ENCODE data around the gene ANO3. TPM values are rescaled to one million over a fixed set of nuclear protein-coding genes. Genes with fewer than 3 reads are reported as not detected.

The ANO3 gene
- total RNA-seq, 4 donors from 2014 or later, result 0.12 to 0.32 (median 0.19) TPM; not detected in 1

DNA sequence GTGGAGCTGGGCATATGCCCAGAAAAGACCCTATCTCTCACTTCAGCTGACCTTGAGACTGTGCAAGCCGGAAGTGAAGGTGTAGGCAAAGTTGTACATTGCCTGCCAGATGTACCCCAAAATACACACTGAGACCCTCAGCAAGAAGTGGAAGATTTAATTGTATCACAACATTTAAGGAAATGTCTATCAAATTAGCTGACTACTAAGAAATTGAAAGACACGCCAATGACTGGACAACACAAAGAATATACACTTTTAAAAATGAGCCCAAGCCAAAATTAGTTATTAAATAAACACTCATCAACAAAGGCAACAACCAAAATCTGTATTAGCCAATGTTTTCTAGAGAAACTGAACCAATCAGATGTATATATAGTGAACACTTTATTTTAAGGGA, 7.7 kb upstream of the ANO3 start:
- WGBS, 2 donors, result 79 to 88% methylated on average over 2 of the region's 2 CpGs
- H3K4me3 ChIP-seq (ENCODE audit: low read depth, poor library complexity, severe bottlenecking), result no peak overlapping the region
- DNase-seq (ENCODE audit: low spot score in 2 of 2), result no peak
- TF ChIP-seq, protein P1, sequence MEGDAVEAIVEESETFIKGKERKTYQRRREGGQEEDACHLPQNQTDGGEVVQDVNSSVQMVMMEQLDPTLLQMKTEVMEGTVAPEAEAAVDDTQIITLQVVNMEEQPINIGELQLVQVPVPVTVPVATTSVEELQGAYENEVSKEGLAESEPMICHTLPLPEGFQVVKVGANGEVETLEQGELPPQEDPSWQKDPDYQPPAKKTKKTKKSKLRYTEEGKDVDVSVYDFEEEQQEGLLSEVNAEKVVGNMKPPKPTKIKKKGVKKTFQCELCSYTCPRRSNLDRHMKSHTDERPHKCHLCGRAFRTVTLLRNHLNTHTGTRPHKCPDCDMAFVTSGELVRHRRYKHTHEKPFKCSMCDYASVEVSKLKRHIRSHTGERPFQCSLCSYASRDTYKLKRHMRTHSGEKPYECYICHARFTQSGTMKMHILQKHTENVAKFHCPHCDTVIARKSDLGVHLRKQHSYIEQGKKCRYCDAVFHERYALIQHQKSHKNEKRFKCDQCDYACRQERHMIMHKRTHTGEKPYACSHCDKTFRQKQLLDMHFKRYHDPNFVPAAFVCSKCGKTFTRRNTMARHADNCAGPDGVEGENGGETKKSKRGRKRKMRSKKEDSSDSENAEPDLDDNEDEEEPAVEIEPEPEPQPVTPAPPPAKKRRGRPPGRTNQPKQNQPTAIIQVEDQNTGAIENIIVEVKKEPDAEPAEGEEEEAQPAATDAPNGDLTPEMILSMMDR (IDR thresholded peaks at IDR 0.05), result no peak
- TF ChIP-seq POLR2A (IDR thresholded peaks at IDR 0.05), result no peak
- intact Hi-C loops (cut with DNase I; ENCODE audit: low total_unique reads), result no loop called here

DNA sequence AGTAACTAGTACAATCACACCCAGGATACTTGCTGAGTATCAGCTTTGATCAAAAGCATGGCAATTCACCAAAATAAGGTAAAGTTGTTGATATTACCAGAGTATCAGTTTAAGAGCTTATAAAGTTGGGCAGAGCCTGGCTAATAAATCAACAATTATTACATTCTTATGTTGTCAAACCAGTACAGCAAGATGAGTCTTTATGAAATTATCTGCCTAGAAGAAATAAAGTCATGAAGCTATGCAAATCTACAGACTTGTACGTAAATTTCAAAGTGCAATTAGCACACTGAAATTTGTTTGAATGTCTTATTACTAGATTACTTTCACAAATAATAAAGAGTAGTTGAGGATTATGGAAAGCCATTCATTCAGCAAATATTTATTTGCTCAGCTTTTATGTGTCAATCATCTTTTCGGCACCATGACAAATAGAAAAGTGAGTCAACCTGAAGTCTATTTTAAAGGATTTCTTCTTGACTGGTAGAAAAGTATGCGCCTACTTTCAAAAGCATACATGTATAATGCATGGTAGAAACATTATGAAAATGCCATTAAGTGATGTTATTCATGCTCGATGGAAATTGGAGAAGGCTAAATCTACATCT, 5.0 kb upstream of the ANO3 start:
- H3K4me3 ChIP-seq (ENCODE audit: low read depth, poor library complexity, severe bottlenecking), result no peak overlapping the region
- TF ChIP-seq, protein P1 (IDR thresholded peaks at IDR 0.05), result no peak
- TF ChIP-seq POLR2A (IDR thresholded peaks at IDR 0.05), result no peak
- 50 to 52% methylated on average over 4 of the region's 4 CpGs for WGBS, 2 donors
- intact Hi-C loops (cut with DNase I; ENCODE audit: low total_unique reads), result no loop called here
- DNase-seq (ENCODE audit: low spot score in 2 of 2), result no peak

DNA sequence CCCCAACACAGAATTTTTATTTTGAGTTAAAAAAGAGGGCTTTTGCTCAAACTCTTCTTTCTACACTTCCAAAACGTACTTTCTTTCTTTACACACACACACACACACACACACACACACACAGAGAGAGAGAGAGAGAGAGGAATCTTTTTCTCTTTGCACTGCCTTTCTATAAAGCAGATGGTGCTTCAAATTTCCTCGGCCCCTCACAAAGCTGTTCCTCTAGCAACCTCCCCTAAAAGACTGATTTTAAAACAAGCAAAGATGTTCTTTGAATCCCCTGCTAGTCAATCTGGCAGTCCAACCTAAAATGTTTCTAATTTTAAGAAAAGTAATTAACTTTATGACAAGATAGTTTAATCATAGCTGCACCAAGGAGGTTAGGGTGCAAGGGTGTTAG, 2.7 kb upstream of the ANO3 start:
- intact Hi-C loops (cut with DNase I; ENCODE audit: low total_unique reads), result no loop called here
- H3K4me3 ChIP-seq (ENCODE audit: low read depth, poor library complexity, severe bottlenecking), result no peak overlapping the region
- TF ChIP-seq, protein P1 (IDR thresholded peaks at IDR 0.05), result no peak
- TF ChIP-seq POLR2A (IDR thresholded peaks at IDR 0.05), result no peak
- DNase-seq (ENCODE audit: low spot score in 2 of 2), result no peak
- 52 to 55% methylated on average over 2 of the region's 2 CpGs for WGBS, 2 donors

DNA sequence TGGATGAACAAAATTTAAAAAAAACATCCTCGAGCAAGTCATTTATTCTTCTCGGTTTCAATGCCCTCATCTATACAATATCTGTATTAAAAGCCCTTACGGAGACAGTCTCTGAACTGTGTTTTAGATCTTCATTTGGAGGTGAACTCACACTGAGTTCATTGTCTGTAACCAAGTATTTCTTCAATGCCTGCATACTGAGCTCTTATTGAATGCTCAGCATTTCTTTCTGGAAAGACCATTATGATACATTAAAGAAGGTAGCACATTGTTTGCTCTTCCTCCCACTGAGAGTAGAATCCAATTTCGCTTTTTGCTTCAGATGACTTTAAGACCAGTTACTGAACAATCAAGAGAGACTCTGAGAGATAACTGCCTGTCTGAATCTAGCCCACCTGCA, 1.7 kb upstream of the ANO3 start:
- 85 to 88% methylated on average over 4 of the region's 4 CpGs for WGBS, 2 donors
- no peak for DNase-seq (ENCODE audit: low spot score in 2 of 2)
- no peak overlapping the region for H3K4me3 ChIP-seq (ENCODE audit: low read depth, poor library complexity, severe bottlenecking)
- intact Hi-C loops (cut with DNase I; ENCODE audit: low total_unique reads), result no loop called here
- TF ChIP-seq POLR2A (IDR thresholded peaks at IDR 0.05), result no peak
- TF ChIP-seq, protein P1 (IDR thresholded peaks at IDR 0.05), result no peak

DNA sequence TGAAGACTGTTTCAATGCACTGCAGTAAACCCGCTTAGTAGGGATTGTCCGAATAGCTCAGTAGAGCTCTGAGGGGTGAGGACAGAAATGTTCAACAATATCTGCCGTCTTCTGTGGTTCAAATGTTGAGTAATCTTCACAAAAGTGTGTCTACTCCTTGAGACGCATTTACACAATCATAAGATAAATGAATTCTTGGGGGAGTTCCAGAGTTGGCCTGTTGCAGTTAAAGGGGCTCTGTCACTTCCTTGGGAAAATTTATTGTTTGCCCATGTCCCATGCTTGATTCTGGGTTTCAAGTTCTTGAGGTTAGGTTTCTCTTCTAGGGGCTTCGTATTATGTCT, 614 bp downstream of the ANO3 start:
- DNase-seq (ENCODE audit: low spot score in 2 of 2), result no peak
- H3K4me3 ChIP-seq (ENCODE audit: low read depth, poor library complexity, severe bottlenecking), result no peak overlapping the region
- 40 to 52% methylated on average over 5 of the region's 5 CpGs for WGBS, 2 donors
- intact Hi-C loops (cut with DNase I; ENCODE audit: low total_unique reads), result no loop called here
- no peak for TF ChIP-seq POLR2A (IDR thresholded peaks at IDR 0.05)
- TF ChIP-seq, protein P1 (IDR thresholded peaks at IDR 0.05), result no peak

DNA sequence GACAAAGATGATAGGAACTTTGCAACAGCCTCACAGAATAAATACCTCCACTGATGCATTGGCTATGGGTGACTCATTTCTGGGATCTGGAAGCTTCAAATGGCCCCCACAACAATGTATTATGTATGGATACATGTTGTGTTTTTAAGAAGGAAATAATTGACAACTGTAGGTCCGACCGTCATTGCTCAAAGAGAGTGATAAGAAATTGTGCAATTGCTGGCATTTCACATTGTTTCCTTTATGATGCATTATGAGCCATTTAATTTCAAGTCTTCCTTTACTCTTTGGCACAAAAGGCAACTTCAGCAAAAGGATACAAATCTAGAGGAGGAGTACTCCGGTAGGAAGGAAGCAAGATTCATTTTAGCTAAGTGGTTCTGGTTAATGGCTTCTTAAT, 2.0 kb downstream of the ANO3 start:
- intact Hi-C loops (cut with DNase I; ENCODE audit: low total_unique reads), result no loop called here
- 64 to 69% methylated on average over 3 of the region's 3 CpGs for WGBS, 2 donors
- TF ChIP-seq, protein P1 (IDR thresholded peaks at IDR 0.05), result no peak
- no peak for TF ChIP-seq POLR2A (IDR thresholded peaks at IDR 0.05)
- no peak overlapping the region for H3K4me3 ChIP-seq (ENCODE audit: low read depth, poor library complexity, severe bottlenecking)
- DNase-seq (ENCODE audit: low spot score in 2 of 2), result no peak
